Neural crest cell (in vitro differentiated cells): ENCODE data around the gene F8. TPM values are rescaled to one million over a fixed set of nuclear protein-coding genes. Genes with fewer than 3 reads are reported as not detected.
"Not testable (repeated sequence)": the region's sequence is repeated elsewhere in the genome, so short reads cannot be mapped to it uniquely, and the experiment has no call there.

Experiments used
- DNase-seq: peaks from one replicate; pipeline ENCODE4 v3.0.0; 2021; ENCODE audit warnings: low read depth, mixed read lengths, low spot score
- H3K27ac Mint-ChIP-seq: one replicate; pipeline ENCODE4 v1.8.0; 2021; ENCODE audit warnings: mild to moderate bottlenecking, mixed read lengths; ENCODE audit not compliant: unreplicated experiment
- H3K27me3 Mint-ChIP-seq: 2 replicates; pipeline ENCODE4 v1.8.0; 2021; ENCODE audit warnings: low read depth, mild to moderate bottlenecking, mixed read lengths
- H3K36me3 Mint-ChIP-seq: 2 replicates; pipeline ENCODE4 v1.8.0; 2021; ENCODE audit warnings: low read depth, mild to moderate bottlenecking, mixed read lengths
- H3K4me1 Mint-ChIP-seq: 2 replicates; pipeline ENCODE4 v1.8.0; 2021; ENCODE audit warnings: mixed read lengths
- H3K4me3 Mint-ChIP-seq: one replicate; pipeline ENCODE4 v1.8.0; 2021; ENCODE audit warnings: mild to moderate bottlenecking, mixed read lengths
- H3K9me3 Mint-ChIP-seq: 2 replicates; pipeline ENCODE4 v1.8.0; 2021; ENCODE audit warnings: mixed read lengths
- total RNA-seq: library from RNA; stranded (reverse); gene quantifications from 2 replicates; pipeline ENCODE4 v1.2.1, GENCODE V29; 2021
- TF ChIP-seq, protein P1 (sequence below): fragments of 200-600 bp; sonication (generic); conservative IDR thresholded peaks from 2 replicates; pipeline ENCODE4 v1.5.0; 2021; ENCODE audit warnings: antibody characterized with exemption, mild to moderate bottlenecking

F8 gene
- total RNA-seq, 1 donor from 2014 or later: 2.1 TPM

DNA sequence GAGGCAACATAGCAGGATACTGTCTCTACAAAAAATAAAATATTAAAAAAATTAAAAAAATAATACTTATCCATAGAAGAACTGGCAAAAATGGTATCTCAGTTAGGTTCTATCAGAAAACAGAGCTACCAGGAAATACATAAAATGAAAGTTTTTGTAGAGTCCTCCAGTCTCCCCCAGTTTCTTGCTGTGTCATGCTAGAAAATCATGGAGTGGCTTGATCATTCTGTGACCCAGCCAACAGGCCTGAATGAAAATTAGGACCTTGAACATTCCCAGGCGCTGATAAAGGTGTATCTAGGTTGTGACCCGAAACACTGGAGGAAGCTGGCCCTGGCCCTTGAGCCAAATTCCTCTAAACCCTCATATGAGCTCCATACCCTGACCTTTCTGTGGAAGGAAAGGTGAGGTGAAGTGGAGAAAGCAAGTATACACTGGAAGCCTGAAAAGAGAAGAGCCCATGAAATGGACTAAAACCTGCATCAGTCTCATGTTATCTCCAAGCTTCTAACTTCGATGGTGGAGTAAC lies 188.7 kb downstream of the F8 start:
- no peaks in the 10 kb centered on the region for H3K4me1 Mint-ChIP-seq
- H3K27me3 Mint-ChIP-seq: peaks cover 18% of the 10 kb centered on the region
- DNase-seq: no peak

DNA sequence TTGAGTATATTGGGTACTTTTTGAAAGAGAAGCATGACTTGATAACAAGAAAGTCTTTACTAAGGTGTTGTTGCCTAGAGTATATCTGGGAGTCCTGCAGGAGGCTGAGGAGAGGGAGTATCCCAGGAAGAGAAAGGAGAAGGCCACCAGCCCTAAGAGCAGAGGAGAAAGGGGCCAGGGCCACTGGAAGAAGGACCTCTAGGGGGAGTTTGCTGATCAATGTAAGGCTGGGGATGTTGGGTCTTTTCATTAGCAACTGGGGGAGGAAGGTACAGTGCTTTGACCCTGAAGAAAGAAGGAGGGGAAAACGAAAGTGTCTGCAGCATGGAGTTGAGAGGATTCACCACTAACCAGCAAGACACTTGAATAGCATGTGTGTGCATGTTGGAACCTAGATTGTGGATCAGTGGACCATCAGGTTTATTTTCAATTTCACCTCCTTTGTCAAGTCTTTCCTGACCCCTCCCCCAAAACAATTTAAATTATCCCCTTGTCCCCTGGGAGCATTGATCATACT lies 192.5 kb downstream of the F8 start:
- Mint-ChIP-seq H3K4me1 (no peaks in the 10 kb centered on the region), H3K4me3 (no peak overlapping the region), H3K27me3 (peaks cover 18% of the 10 kb centered on the region), H3K9me3 (peaks cover 6% of the 10 kb centered on the region), H3K27ac (no peak overlapping the region), H3K36me3 (peaks cover 2% of the 10 kb centered on the region)
- TF ChIP-seq, protein P1, sequence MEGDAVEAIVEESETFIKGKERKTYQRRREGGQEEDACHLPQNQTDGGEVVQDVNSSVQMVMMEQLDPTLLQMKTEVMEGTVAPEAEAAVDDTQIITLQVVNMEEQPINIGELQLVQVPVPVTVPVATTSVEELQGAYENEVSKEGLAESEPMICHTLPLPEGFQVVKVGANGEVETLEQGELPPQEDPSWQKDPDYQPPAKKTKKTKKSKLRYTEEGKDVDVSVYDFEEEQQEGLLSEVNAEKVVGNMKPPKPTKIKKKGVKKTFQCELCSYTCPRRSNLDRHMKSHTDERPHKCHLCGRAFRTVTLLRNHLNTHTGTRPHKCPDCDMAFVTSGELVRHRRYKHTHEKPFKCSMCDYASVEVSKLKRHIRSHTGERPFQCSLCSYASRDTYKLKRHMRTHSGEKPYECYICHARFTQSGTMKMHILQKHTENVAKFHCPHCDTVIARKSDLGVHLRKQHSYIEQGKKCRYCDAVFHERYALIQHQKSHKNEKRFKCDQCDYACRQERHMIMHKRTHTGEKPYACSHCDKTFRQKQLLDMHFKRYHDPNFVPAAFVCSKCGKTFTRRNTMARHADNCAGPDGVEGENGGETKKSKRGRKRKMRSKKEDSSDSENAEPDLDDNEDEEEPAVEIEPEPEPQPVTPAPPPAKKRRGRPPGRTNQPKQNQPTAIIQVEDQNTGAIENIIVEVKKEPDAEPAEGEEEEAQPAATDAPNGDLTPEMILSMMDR: no peak
- no peak for DNase-seq

More for the DNA sequence above, 188.7 kb downstream of the F8 start:
- Mint-ChIP-seq H3K4me3 (no peak overlapping the region), H3K27ac (no peak overlapping the region), H3K9me3 (no peaks in the 10 kb centered on the region), H3K36me3 (peaks cover 2% of the 10 kb centered on the region)
- TF ChIP-seq, protein P1: no peak

DNA sequence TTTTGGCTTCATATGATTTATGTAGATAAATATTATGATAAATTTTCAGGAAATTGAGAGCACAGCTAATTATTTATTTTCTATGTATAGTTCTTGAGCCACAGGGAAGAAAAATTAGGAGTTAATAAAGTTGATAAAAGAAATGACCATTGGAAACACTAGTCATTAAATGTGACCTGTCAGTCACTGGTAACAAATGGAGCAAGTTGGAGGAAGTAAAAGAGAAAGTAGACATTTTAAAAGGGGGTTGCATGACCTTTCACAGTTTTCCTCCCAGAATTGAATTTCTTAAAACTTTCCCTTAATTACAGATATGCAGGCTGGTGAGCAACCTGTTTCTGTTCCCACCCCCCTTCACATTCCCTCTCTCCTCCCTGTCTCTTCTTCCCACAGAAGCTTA lies 193.4 kb downstream of the F8 start:
- peaks cover 10% of the 10 kb centered on the region for H3K9me3 Mint-ChIP-seq
- no peak for DNase-seq
- H3K4me3 Mint-ChIP-seq: no peak overlapping the region
- TF ChIP-seq, protein P1: no peak
- peaks cover 2% of the 10 kb centered on the region for H3K36me3 Mint-ChIP-seq
- no peaks in the 10 kb centered on the region for H3K4me1 Mint-ChIP-seq
- H3K27me3 Mint-ChIP-seq: peaks cover 18% of the 10 kb centered on the region
- no peak overlapping the region for H3K27ac Mint-ChIP-seq

DNA sequence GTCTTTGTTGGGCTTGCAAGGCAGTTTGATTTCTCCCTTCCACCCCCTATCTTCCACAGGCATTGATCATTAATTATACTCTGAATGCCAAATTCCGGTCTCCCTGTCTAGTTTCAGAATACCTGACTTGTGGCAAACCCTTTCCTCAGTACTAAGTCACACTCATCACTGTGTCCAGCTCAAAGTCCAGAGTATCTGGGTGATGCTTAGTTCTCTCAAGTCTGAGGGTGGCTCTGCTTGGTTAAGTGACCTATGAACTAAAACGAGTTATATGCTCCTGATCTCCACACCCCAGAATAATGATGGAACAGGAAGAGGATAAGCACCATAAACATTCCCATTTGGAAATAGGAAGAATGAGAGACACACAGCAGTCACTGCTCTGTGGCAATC lies 194.5 kb downstream of the F8 start:
- H3K27ac Mint-ChIP-seq: no peak overlapping the region
- peaks cover 13% of the 10 kb centered on the region for H3K9me3 Mint-ChIP-seq
- no peak overlapping the region for H3K4me3 Mint-ChIP-seq
- H3K36me3 Mint-ChIP-seq: peaks cover 2% of the 10 kb centered on the region
- no peak for DNase-seq
- TF ChIP-seq, protein P1: no peak
- no peaks in the 10 kb centered on the region for H3K4me1 Mint-ChIP-seq
- peaks cover 18% of the 10 kb centered on the region for H3K27me3 Mint-ChIP-seq

DNA sequence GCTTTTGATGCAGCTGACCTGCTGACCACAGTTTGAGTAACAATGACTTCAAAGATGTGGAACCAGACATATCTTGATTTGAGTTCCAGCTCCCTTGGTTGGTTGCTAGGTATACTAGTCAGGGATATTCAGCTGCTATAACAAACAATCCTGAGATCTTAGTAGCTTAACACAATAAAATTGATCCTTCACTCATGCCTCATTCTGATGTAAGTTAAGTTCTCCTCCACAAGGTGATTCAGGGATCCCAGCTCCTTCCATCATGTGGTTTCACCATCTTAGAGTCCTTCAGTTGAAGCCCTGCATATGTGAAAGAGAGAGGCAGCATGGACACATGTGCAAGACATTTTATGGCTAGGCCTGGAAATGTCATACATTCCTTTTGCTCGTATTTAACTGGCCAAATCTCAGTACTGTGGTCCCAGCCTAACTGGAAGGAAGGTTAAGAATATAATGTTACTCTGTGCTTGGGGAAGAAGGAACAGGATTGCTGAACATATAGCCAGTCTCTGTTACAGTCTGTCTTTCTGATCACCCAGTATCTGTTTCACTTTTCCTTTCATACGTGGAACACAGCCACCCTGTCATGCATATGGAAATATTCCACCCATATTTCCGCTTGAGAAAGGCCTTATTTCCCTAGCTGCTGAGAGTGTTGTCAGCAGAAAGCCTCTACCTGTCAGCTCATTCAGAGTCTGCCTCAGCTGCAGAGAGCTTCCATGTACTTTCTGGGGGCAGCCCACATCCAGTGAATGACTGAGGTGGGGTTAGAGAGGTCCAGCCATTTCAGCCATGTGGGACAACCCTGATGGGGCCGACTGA lies 195.1 kb downstream of the F8 start:
- Mint-ChIP-seq H3K4me1 (no peaks in the 10 kb centered on the region), H3K4me3 (no peak overlapping the region), H3K27me3 (peaks cover 15% of the 10 kb centered on the region), H3K36me3 (peaks cover 2% of the 10 kb centered on the region), H3K27ac (no peak overlapping the region), H3K9me3 (peaks cover 14% of the 10 kb centered on the region)
- no peak for DNase-seq
- TF ChIP-seq, protein P1: no peak

DNA sequence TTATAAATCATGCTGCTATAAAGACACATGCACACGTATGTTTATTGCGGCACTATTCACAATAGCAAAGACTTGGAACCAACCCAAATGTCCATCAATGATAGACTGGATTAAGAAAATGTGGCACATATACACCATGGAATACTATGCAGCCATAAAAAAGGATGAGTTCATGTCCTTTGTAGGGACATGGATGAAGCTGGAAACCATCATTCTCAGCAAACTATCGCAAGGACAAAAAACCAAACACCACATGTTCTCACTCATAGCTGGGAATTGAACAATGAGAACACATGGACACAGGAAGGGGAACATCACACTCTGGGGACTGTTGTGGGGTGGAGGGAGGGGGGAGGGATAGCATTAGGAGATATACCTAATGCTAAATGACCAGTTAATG lies 196.9 kb downstream of the F8 start:
- H3K9me3 Mint-ChIP-seq: peaks cover 16% of the 10 kb centered on the region
- not testable (repeated sequence) for H3K4me1 Mint-ChIP-seq, H3K27ac Mint-ChIP-seq, DNase-seq, H3K36me3 Mint-ChIP-seq, H3K4me3 Mint-ChIP-seq
- H3K27me3 Mint-ChIP-seq: peaks cover 12% of the 10 kb centered on the region
